ENCODE results near the gene CD180.

DNA sequence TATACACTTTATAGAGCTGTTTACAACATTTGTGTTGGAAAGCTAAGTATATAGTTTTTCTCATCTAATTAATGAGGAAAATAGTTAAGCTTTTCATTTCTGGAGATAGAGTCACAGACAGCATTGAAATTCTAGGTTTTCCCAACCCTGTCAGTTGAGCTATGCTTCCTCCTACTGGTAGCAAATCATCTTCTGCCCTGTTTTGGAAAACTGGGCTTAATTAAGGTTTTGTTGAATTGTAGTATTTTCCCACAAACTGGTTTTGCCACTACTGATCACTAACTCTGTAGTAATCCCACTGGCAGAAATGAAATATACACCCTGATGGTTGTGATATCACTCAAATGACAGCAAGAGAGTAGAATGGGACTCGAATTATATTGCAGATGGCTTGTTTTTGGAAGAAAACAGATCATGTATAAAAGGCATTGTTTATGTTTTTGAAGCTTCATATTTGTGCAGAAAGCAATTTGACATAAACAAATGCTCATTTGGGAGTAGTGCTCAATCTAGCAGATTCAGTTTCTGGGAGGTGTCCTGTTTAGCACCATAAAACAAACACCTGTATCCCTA, 46.6 kb downstream of the CD180 start:
- TF ChIP-seq CTCF (IDR thresholded peaks at IDR 0.05) (peak; percentile 36 to 48 (median 40)), POLR2A (IDR thresholded peaks at IDR 0.05) (no peak)

All from right lobe of liver (tissue), 4 donors.